ENCODE results near the gene FAM53B.

DNA sequence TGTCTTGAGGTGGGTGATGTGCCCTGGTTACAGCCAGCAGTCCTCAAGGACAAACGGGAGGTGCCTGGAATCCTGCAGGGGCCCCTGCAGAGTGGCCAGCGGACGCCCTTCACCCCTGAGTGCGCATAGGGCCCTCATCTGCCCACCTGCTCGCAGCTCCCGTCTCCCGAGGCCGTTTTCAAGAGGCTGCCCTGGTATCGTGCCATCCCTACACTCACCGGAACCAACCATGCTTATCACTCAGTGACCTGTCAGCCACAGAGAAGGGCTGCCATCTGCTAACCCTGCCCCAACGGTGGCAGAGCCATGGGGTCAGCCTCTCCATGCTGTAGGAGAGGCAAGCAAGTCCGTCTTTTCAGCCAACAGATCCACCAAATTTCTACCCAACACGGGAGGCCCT is 122.0 kb downstream of the FAM53B start:
- TF ChIP-seq POLR2A (IDR thresholded peaks at IDR 0.05; ENCODE audit: low read depth, low read length): no peak
- no peak for TF ChIP-seq TAF1 (IDR thresholded peaks at IDR 0.05; ENCODE audit: low read depth, low read length)

All from GM12891 (cell line).